ENCODE measurements around the gene CARD10. TPM values are rescaled to one million over a fixed set of nuclear protein-coding genes. Genes with fewer than 3 reads are reported as not detected.

The CARD10 gene
- polyA plus RNA-seq, 1 donor (not counting 4 experiments of a cell fraction or from before 2014, with no cell fraction given): 32.2 TPM

DNA sequence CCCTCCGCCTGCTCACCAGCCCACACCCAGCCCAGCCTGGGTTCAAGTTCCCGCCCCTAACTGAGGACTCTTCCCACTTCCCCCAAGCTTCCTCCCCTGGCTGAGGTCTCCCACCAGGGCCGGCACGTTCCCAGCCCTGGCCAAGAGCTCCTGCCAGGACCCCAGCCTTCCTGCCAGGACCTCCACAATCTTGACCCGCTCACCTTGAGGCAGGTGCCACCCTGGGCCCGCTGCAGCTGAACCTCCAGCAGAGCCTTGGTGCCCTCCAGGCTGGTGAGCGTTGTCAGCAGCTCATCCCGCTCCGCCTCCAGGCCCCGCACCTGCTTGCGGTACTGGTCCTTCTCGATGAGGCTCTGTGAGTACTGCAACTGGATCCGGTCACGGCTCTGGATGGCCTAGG, 13.2 kb downstream of the CARD10 start:
- Histone ChIP-seq H3K9ac (ENCODE audit: control insufficient read depth, extremely low read depth, insufficient read depth, low read length) (no peak overlapping the region), H3K27ac (ENCODE audit: control insufficient read depth, insufficient read depth, low read length) (no peak overlapping the region), H3K4me1 (ENCODE audit: control insufficient read depth, extremely low read depth, insufficient read depth, low read length) (peaks cover 24% of the 10 kb centered on the region), H3K27me3 (ENCODE audit: control insufficient read depth, extremely low read depth, insufficient read depth, low read length) (no peaks in the 10 kb centered on the region), H3K4me2 (ENCODE audit: control insufficient read depth, extremely low read depth, insufficient read depth, low read depth, low read length) (no peak overlapping the region), H3K36me3 (ENCODE audit: control insufficient read depth in 2 of 2, extremely low read depth in 1 of 2, insufficient read depth in 2 of 2, low read length in 2 of 2) (peaks cover 57 to 83% of the 10 kb centered on the region in 2 experiments), H2AFZ (ENCODE audit: control insufficient read depth, low read length) (no peak overlapping the region), H4K20me1 (ENCODE audit: control insufficient read depth, extremely low read depth, insufficient read depth, low read length) (peaks cover 23% of the 10 kb centered on the region), H3K9me3 (ENCODE audit: control insufficient read depth, low read depth, low read length) (no peaks in the 10 kb centered on the region), H3K4me3 (ENCODE audit: control insufficient read depth in 2 of 3, extremely low read depth in 1 of 3, insufficient read depth in 2 of 3, low read depth in 1 of 3, low read length in 3 of 3) (no peak overlapping the region), H3K9me1 (ENCODE audit: control insufficient read depth, extremely low read depth, insufficient read depth, low read length) (no peaks in the 10 kb centered on the region), H3K79me2 (ENCODE audit: control insufficient read depth, insufficient read depth, low read length) (peaks cover 89% of the 10 kb centered on the region)
- DNase-seq (ENCODE audit: low read depth, low spot score) (no peak), FAIRE-seq (no peak)
- dilution Hi-C loops (cut with MboI; ENCODE audit: extremely low pct_ligation_motif_present, low sequenced_read_pairs): no loop called here
- TF ChIP-seq, protein P1, sequence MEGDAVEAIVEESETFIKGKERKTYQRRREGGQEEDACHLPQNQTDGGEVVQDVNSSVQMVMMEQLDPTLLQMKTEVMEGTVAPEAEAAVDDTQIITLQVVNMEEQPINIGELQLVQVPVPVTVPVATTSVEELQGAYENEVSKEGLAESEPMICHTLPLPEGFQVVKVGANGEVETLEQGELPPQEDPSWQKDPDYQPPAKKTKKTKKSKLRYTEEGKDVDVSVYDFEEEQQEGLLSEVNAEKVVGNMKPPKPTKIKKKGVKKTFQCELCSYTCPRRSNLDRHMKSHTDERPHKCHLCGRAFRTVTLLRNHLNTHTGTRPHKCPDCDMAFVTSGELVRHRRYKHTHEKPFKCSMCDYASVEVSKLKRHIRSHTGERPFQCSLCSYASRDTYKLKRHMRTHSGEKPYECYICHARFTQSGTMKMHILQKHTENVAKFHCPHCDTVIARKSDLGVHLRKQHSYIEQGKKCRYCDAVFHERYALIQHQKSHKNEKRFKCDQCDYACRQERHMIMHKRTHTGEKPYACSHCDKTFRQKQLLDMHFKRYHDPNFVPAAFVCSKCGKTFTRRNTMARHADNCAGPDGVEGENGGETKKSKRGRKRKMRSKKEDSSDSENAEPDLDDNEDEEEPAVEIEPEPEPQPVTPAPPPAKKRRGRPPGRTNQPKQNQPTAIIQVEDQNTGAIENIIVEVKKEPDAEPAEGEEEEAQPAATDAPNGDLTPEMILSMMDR (optimal IDR thresholded peaks at IDR 0.05 in 1 of 3, IDR thresholded peaks at IDR 0.05 in 1 of 3, conservative IDR thresholded peaks at IDR 0.05 in 1 of 3; ENCODE audit: extremely low read depth in 1 of 3, insufficient read depth in 2 of 3, low read length in 3 of 3): no peak
- no peak for TF ChIP-seq EZH2 (IDR thresholded peaks at IDR 0.05; ENCODE audit: low read length)

- H3K4me1 ChIP-seq (ENCODE audit: control insufficient read depth, extremely low read depth, insufficient read depth, low read length): peaks cover 23% of the 10 kb centered on the region
- H2AFZ ChIP-seq (ENCODE audit: control insufficient read depth, low read length): no peak overlapping the region
- no peaks in the 10 kb centered on the region for H3K9me3 ChIP-seq (ENCODE audit: control insufficient read depth, low read depth, low read length)
- no peaks in the 10 kb centered on the region for H3K9me1 ChIP-seq (ENCODE audit: control insufficient read depth, extremely low read depth, insufficient read depth, low read length)
- H3K79me2 ChIP-seq (ENCODE audit: control insufficient read depth, insufficient read depth, low read length): peaks cover 89% of the 10 kb centered on the region
- no peak overlapping the region for H3K4me2 ChIP-seq (ENCODE audit: control insufficient read depth, extremely low read depth, insufficient read depth, low read depth, low read length)
- dilution Hi-C loops (cut with MboI; ENCODE audit: extremely low pct_ligation_motif_present, low sequenced_read_pairs): no loop called here
- peaks cover 23% of the 10 kb centered on the region for H4K20me1 ChIP-seq (ENCODE audit: control insufficient read depth, extremely low read depth, insufficient read depth, low read length)
- FAIRE-seq (no peak), DNase-seq (ENCODE audit: low read depth, low spot score) (no peak)
- no peak overlapping the region for H3K4me3 ChIP-seq (ENCODE audit: control insufficient read depth in 2 of 3, extremely low read depth in 1 of 3, insufficient read depth in 2 of 3, low read depth in 1 of 3, low read length in 3 of 3)
- TF ChIP-seq, protein P1 (optimal IDR thresholded peaks at IDR 0.05 in 1 of 3, IDR thresholded peaks at IDR 0.05 in 1 of 3, conservative IDR thresholded peaks at IDR 0.05 in 1 of 3; ENCODE audit: extremely low read depth in 1 of 3, insufficient read depth in 2 of 3, low read length in 3 of 3): no peak
- no peak for TF ChIP-seq EZH2 (IDR thresholded peaks at IDR 0.05; ENCODE audit: low read length)
- H3K27ac ChIP-seq (ENCODE audit: control insufficient read depth, insufficient read depth, low read length): no peak overlapping the region
- peaks cover 61 to 86% of the 10 kb centered on the region in 2 experiments for H3K36me3 ChIP-seq (ENCODE audit: control insufficient read depth in 2 of 2, extremely low read depth in 1 of 2, insufficient read depth in 2 of 2, low read length in 2 of 2)
- no peaks in the 10 kb centered on the region for H3K27me3 ChIP-seq (ENCODE audit: control insufficient read depth, extremely low read depth, insufficient read depth, low read length)
- no peak overlapping the region for H3K9ac ChIP-seq (ENCODE audit: control insufficient read depth, extremely low read depth, insufficient read depth, low read length)
These were observed 13.7 kb downstream of the CARD10 start for GRCh38 chr22:37505565-37505964.

Measured in keratinocyte (primary cell).